ENCODE data around the gene HDLBP.

- TF ChIP-seq CTCF (IDR thresholded peaks at IDR 0.05) (no peak), POLR2A (IDR thresholded peaks at IDR 0.05) (no peak)
Observed at GRCh38 chr2:241364781-241365180, 49.3 kb upstream of the HDLBP start.

Data from upper lobe of left lung (tissue), 4 donors.